Uterus (tissue), 2 donors: ENCODE results near the gene RBM14.

Experiments used
- CTCF ChIP-seq, 4 experiments: fragments of 200-600 bp in 2 of 4; fragments of 450-650 bp in 2 of 4; sonication (generic) in 2 of 4; IDR thresholded peaks; one replicate each; pipeline ENCODE4 v1.5.1; 2016 to 2019; ENCODE audit warnings: antibody characterized with exemption in 4 of 4, mild to moderate bottlenecking in 2 of 4, moderate library complexity in 1 of 4
- POLR2A ChIP-seq, 2 donors: fragments of 450-650 bp; IDR thresholded peaks; one replicate each; pipeline ENCODE4 v1.6.1; 2016; ENCODE audit warnings: antibody characterized with exemption in 2 of 2, mild to moderate bottlenecking in 1 of 2, moderate library complexity in 1 of 2

- no peak for TF ChIP-seq CTCF (IDR thresholded peaks at IDR 0.05)
- TF ChIP-seq POLR2A (IDR thresholded peaks at IDR 0.05) = no peak
These were observed 10.0 kb downstream of the RBM14 start for GRCh38 chr11:66626382-66626781.
